WERI-Rb-1 (cell line): ENCODE measurements around the gene CDS1.

ENCODE experiments used
- DNase-seq: peaks from one replicate; pipeline ENCODE4 v3.0.0-alpha.2; 2020
- H3K27ac ChIP-seq: fragments of 250-450 bp; sonication (Bioruptor Pico); 2 replicates; pipeline ENCODE4 v1.5.1; 2020; ENCODE audit warnings: mild to moderate bottlenecking, moderate library complexity
- H3K27me3 ChIP-seq: fragments of 250-450 bp; sonication (Bioruptor Pico); 2 replicates; pipeline ENCODE4 v1.5.1; 2021; ENCODE audit warnings: mild to moderate bottlenecking, low read depth, moderate library complexity; ENCODE audit not compliant: insufficient read depth, severe bottlenecking
- H3K36me3 ChIP-seq: fragments of 250-450 bp; sonication (Bioruptor Pico); 2 replicates; pipeline ENCODE4 v1.5.1; 2020; ENCODE audit warnings: mild to moderate bottlenecking, moderate library complexity
- H3K4me3 ChIP-seq: 2 replicates; pipeline ENCODE4 v1.5.1; 2011; ENCODE audit warnings: low read depth, mild to moderate bottlenecking, control low read depth, low read length
- H3K9me3 ChIP-seq: fragments of 250-450 bp; sonication (Bioruptor Pico); 2 replicates; pipeline ENCODE4 v1.5.1; 2021; ENCODE audit warnings: mild to moderate bottlenecking, moderate library complexity; ENCODE audit not compliant: severe bottlenecking
- CTCF ChIP-seq: IDR thresholded peaks from 2 replicates; pipeline ENCODE4 v1.5.1; 2011; ENCODE audit warnings: low read depth, mild to moderate bottlenecking, control low read depth, inconsistent platforms, low read length

CDS1 gene

DNA sequence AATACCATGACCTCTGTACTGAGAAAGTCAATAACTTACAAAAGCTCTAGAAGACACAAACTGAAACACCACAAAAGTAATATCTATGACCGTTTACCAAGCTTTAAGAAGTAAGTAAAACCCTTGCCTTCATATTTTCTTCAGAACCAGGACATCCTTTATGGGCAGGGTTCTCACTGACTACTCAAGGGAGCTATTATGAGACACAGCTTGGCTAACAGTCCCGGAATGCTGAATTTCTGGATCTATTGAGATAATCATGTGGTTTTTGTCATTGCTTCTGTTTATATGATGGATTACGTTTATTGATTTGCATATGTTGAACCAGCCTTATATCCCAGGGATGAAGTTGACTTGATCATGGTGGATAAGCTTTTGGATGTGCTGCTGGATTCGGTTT, 19.9 kb upstream of the CDS1 start:
- no peak for DNase-seq

DNA sequence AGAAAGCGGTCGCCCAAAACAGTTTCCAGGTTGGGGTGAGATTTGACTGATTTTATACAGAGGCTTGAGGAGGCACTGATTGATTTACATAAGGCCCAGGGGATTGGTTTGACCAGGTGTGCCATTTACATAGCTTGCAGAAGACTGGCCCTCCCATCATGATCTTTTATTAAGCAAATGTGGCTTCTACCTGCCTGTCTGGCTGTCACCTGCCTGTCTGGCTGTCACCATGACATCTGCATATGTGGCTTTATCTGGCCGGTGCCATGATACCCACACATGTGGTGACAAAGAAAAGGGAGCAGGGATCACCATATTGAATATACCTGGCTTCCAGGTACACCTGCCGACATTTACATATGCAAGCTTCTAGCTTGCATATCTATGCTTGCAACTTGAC, 17.0 kb upstream of the CDS1 start:
- Histone ChIP-seq H3K4me3 (no peak overlapping the region), H3K36me3 (no peaks in the 10 kb centered on the region), H3K9me3 (no peaks in the 10 kb centered on the region), H3K27me3 (no peaks in the 10 kb centered on the region), H3K27ac (no peak overlapping the region)
- DNase-seq: no peak
- TF ChIP-seq CTCF: no peak

More for the DNA sequence above, 19.9 kb upstream of the CDS1 start:
- H3K27ac ChIP-seq: no peak overlapping the region
- no peak overlapping the region for H3K4me3 ChIP-seq
- H3K9me3 ChIP-seq: no peaks in the 10 kb centered on the region
- no peaks in the 10 kb centered on the region for H3K27me3 ChIP-seq
- H3K36me3 ChIP-seq: no peaks in the 10 kb centered on the region
- TF ChIP-seq CTCF: no peak

GRCh38 chr4:84568496-84568895, 14.4 kb upstream of the CDS1 start:
- no peak for TF ChIP-seq CTCF
- no peak overlapping the region for H3K27ac ChIP-seq
- no peaks in the 10 kb centered on the region for H3K36me3 ChIP-seq

DNA sequence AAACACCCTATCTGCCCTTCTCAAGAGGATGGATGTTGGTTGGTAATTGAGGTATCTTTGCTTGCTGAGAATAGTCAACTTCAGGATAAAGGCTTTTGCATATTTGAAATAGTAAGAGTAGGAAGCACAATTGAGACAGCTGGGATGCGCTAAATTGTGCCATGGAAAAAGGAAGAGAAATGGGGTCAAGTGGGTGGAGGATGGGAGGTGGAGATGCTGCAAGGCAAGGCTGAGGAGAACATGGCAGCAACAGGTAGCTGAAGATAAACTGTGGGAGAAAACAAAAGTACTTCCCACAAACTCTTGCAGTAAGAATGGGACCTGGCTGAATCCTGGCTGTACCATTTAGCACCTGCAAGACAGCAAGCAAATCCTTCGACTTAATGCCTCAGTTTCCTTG, 13.9 kb upstream of the CDS1 start:
- TF ChIP-seq CTCF: no peak

More at GRCh38 chr4:84568496-84568895, 14.4 kb upstream of the CDS1 start:
- H3K4me3 ChIP-seq: no peak overlapping the region
- no peaks in the 10 kb centered on the region for H3K27me3 ChIP-seq
- no peaks in the 10 kb centered on the region for H3K9me3 ChIP-seq
- no peak for DNase-seq

DNA sequence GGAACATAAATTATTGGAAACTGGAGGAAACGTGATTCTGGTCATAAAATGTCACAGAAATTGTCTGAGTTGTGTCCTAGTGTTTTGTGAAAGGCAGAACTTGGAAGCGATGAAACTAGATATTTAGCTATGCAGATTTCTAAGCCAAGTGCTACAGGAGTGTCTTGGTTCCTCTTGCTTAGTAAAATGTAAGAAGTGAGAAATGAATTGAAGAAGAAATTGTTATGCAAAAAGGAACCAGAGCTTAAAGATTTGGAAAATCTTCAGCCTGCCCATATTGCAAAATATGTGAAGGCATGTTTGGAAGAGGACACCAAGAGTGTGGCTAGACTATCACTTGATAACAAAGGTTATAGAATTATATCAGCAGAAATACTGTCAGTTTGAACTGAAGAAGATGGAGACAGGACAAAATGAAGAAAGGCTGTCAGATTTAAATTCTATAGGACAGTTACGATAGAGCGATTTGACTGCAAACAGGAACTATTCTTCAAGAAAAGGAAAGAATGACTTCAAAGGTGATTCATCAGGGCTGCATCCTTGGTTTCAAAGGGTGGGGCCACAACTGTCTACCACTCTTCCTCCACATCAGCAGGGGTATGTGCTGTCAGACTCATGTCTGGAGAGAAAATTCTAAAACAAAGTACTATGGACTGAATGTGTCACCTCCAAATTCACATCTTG, 9.4 kb upstream of the CDS1 start:
- no peak for TF ChIP-seq CTCF
- Histone ChIP-seq H3K27ac (no peak overlapping the region), H3K9me3 (no peaks in the 10 kb centered on the region), H3K4me3 (no peak overlapping the region), H3K27me3 (no peaks in the 10 kb centered on the region), H3K36me3 (no peaks in the 10 kb centered on the region)
- no peak for DNase-seq

More for the DNA sequence above, 13.9 kb upstream of the CDS1 start:
- no peak overlapping the region for H3K4me3 ChIP-seq
- no peak for DNase-seq
- H3K36me3 ChIP-seq: no peaks in the 10 kb centered on the region
- no peaks in the 10 kb centered on the region for H3K9me3 ChIP-seq
- H3K27ac ChIP-seq: no peak overlapping the region
- H3K27me3 ChIP-seq: no peaks in the 10 kb centered on the region
